ENCODE results near the gene FOXP2.

DNA sequence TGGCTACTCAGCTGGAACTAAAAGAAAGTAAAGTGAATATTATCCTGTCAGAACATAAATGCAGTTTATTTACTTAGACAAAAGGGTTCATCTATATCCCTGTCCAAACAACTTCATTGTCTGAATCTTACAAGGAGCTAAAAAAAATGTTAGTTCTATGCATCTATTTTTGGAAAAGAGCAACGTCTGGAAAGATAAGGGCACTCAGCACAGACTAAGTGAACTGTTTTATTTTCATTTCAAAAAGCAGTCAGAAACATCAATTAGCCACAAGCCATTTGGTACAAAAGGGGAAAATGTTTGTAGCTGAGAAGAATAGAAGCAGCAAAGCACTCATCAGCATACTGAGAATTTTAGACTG lies 245.5 kb downstream of the FOXP2 start:
- no peak for TF ChIP-seq ZNF354C (tag by site-specific recombination; IDR thresholded peaks at IDR 0.05; ENCODE audit: borderline replicate concordance, low read depth)
- TF ChIP-seq, protein P1, sequence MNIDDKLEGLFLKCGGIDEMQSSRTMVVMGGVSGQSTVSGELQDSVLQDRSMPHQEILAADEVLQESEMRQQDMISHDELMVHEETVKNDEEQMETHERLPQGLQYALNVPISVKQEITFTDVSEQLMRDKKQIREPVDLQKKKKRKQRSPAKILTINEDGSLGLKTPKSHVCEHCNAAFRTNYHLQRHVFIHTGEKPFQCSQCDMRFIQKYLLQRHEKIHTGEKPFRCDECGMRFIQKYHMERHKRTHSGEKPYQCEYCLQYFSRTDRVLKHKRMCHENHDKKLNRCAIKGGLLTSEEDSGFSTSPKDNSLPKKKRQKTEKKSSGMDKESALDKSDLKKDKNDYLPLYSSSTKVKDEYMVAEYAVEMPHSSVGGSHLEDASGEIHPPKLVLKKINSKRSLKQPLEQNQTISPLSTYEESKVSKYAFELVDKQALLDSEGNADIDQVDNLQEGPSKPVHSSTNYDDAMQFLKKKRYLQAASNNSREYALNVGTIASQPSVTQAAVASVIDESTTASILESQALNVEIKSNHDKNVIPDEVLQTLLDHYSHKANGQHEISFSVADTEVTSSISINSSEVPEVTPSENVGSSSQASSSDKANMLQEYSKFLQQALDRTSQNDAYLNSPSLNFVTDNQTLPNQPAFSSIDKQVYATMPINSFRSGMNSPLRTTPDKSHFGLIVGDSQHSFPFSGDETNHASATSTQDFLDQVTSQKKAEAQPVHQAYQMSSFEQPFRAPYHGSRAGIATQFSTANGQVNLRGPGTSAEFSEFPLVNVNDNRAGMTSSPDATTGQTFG (tag by site-specific recombination; IDR thresholded peaks at IDR 0.05; ENCODE audit: borderline replicate concordance), result no peak

Measured in HEK293 (cell line).